Fibroblast of upper back skin (primary cell): Measurements from ENCODE around the gene LOXL3.
"Not testable (repeated sequence)": the region's sequence is repeated elsewhere in the genome, so short reads cannot be mapped to it uniquely, and the experiment has no call there.

ENCODE experiments used
- DNase-seq: peaks from one replicate; pipeline ENCODE4 v3.0.0-alpha.2; 2013

Gene LOXL3

DNA sequence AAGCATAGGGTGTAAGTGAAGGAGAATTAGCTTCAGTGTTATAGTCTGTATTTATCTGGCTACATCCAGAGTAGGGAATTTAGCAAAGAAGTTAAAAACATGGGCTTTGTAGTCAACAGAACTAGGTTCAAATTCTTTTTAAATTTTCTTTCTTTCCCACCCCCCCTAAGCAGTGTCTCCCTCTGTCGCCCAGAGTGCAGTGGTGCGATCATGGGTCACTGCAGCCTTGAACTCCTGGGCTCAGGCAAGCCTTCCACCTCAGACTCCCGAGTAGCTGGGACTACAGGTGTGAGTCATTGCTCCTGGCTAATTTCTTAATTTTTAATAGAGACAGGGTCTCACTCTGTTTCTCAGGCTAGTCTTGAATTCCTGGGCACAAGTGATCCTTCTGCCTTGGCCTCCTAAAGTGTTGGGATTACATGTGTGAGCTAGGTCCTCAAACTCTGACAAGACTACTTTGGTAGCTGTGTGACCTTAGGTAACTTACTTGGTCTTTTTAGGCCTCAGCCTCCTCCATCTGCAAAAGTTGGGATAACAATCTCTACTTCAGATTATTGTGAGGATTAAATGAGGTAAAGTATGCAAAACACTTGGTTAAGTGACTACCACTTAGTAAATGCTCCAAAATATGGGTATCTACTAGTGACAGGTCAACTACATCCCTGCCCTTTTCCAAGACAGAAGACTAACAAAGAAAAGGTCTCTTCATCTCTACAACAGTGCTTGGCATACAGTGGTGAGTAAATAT, 18.6 kb upstream of the LOXL3 start:
- no peak for DNase-seq

DNA sequence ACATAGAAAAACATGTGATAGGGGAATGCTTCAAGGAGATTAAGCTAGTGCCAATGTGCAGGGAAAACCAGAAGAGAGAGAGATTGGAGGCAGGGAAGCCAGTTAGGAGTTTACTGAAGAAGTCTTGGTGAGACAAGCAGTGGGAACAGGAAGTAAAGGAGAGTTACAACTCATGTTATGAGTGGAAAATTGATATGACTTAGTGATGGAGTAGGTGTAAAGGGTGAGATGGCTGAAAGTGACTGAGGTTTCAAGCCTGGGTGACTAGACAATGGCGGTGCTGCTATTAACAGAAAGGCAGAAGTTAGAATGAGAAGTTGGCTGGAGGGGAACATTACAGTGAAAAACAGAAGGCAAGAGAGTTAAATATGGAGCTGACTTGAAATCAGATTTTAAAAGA, 17.3 kb upstream of the LOXL3 start:
- DNase-seq, result no peak

DNA sequence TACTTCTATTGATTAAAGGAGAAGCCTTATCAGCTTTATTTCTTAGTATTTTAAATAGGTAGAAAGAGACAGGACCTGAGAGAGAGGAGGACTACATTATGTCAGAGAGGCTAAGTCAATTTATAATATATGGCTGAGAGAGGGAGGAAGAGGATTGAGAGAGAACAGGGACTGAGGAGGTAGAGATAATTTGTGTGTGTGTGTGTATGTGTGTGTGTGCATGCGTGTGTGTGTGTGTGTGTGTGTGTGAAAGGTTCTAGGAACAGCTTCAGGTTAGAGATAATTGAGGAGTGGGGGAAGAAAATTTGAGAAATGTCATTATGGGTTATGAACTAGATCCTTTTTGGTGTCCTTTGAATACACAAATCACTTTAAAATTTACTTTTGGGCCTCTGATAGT, 15.9 kb upstream of the LOXL3 start:
- DNase-seq, result no peak

DNA sequence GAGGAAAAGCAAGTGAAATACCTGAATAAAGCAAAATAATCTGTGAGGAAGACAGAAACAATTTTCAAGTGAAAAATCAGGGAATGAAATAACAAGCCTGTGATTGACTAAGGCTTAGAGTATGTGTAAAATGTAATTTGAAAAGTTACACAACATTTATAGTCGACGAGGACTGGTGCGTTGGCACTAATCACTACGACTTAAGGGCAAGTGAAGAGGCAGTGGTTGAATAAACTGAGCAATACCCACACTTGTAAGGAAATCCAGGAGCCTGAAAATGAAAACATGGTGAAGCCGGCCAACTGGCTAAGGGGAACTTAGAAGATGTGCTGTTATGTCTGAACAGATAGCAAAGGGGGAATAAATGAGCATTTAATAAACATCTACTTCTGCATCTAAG, 14.1 kb upstream of the LOXL3 start:
- peak; percentile 84 for DNase-seq

DNA sequence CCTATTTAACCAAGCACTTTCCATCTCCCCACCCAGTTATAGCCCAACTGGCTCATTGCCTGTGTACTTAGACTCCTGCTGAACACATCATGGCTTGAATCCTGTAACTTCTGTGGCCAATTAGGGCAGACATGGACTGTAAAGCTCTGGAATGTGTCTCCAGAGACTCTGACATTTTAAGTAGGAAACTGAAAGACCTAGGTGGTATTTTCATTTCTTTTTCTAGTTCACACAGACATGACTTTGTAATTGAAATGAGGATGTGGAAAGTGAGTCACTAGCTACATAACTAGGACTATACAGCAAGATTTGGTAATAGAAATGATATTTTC, 13.0 kb upstream of the LOXL3 start:
- DNase-seq, result peak; percentile 99

DNA sequence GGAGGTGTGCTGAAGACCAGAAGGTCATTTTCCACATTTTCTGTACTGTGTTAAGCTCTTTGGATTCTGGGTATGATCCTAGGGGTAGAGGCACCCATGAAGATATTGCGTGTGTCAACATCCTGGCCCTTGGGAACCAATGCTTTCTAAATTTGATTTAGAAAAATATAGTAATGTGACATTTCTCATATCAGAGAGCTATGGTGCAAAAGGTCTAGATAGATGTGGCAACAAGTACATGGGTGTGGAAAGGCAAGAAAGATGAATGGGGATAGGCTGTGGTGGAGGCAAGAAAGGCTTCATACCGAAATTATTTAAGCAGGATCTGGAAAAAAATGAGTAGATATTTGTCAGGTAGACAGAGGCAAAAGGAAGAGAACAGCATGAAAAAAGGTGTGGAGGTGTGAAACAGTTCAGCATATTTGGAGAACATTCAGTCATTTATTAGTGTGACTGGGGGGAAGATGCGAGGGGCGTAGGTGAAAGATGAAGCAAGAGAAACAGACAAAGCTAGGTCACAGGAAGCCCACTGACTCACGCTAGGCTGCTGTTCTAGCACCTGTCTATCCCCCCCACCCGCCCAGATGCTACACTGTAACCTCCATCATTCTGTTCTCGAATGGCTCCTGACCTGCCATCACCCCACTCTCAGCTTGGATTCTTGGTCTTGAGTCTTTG, 12.5 kb upstream of the LOXL3 start:
- DNase-seq, result no peak

DNA sequence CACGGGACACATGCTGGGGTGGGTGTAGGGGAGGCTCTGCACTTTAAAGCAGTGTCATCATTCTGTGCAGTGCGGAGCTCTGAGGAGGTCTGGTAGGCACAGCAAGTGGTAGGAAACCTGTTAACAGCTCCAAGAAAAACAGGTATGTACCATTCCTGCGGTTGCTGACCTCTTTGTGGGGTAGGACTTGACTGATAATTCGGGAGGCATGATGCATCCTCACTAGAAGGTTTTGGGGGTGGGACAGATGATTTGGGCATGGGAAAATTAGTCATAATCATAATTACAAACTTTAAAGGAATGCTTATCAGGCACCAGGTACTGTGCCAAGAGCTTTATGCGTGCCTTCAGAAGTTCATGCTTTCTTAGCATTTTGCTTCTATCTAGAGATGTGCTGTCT, 10.5 kb upstream of the LOXL3 start:
- peak; percentile 77 for DNase-seq

DNA sequence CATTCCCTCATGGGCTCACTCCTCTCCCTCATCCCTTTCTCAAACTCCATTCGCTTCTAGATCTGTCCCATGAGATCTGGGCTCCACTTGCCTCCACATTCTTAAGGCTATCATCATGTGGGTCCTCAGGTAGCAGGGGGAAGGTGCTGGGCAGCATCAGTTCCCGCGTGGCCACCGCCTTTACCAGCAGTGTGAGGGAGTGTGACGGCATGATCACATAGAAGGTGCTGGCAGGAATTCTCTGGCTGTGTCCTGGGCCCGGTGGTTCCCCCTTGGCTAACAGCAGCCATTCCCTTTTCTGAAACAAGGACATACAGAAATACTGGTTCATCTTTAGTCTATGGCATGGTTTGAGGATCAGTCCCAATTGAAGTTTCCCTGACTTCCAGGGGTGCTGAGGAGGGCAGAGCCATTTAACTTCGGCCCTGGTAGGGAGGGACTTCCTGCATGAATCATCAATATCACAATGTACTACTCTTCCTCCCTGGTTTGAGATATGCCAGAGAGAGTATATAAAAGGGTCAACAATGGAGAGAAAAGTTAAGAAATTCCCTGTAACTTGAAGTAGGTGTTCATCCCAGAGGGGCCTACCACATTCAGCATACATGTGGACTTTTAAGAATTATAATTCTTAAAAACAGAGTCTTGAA, 8.5 kb upstream of the LOXL3 start:
- DNase-seq, result no peak

DNA sequence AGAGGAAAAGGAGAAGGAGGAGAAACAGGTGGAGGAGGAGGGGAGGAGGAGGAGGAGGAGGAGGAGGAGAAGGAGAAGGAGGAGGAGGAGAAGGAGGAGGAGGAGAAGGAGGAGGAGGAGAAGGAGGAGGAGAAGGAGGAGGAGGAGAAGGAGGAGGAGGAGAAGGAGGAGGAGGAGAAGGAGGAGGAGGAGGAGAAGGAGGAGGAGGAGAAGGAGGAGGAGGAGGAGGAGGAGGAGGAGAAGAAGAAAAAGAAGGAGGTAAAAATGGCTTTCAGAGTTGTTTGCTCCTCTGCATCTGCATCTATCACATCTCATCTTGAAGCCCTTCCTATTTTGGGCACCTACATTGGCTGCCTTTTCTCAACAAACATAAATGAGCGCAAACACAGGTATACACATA, 7.3 kb upstream of the LOXL3 start:
- not testable (repeated sequence) for DNase-seq

DNA sequence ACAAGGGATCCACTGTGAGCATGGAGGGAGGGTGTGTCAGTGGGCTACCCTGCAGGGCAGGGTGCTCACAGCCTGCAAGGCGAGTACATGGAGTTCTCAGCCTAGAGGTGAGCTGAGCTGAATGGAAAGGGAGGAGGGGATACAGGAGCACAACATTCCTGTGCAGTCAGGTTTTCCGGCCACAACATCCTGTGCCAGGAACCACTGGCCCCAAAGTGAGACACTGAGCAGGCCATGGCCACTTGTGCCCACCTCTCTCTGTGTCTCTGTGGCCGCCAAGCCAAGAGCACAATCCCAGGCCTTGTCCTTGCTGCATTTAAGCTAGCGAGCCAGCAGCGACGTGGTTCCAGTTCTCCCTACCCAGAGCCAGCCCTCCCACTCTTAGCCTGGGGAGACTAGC, 6.8 kb upstream of the LOXL3 start:
- no peak for DNase-seq

DNA sequence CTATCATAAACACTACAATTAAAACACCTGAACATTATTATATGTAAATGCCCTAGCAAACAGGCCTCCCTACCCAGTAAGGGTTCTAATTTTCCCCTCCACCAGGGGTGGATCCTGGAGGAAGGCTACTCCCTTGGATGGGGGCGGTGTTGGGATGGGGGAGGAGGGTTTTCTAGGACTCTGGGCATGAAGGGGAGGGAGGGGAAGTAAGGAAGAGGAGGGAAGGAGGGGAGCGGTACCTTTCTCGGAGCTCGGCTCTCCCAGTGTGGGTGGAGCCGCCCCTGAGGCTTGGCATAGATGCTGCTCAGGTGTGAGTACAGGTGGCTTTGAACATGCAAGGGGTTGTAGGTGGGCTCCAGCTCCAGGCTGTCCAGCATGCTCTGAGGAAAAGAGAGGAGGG, 6.2 kb upstream of the LOXL3 start:
- no peak for DNase-seq

DNA sequence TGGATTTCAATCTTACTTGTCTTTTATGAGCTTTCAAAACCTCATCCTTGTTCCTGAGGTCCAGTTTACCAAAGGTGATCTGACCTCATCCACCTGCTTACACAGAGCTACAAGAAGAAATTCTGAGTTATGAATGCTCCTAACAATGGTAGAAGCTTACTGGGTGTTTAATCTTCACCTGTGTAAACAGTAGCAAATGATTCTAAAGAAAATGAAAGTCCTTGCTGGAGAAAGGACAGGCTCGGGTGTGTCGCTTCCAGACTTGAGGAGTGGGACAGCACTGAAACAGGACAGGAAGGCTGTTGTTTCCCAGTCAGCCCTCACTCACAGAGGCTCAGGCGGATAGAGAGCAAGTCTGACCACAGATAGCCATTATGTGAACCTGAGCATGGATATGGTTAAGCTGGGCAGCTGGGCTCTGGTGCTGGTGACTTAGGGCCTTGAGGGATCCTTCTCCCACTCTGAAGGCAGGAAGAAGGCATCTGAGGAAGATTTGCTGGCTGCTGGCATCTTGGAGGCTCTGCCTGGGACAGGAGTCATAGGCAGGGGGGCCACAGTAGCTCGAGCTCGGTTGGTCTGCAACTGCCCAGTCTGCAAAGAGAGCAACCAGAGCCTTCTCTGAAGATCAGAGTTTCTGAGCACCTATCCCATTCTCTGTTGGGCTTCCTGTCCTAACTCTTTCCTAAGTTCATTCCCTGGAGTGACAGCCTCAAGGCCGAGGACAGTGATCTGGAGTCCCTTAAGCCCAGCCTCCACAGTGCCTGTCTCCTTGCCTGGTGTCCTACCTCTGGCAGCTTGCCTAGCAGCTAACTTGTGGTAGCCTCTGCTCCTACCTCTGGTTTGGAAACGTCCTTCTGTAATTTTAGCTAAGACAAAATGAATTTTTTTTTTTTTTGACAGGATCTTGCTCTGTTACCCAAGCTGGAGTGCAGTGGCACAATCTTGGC, 4.8 kb upstream of the LOXL3 start:
- no peak for DNase-seq

DNA sequence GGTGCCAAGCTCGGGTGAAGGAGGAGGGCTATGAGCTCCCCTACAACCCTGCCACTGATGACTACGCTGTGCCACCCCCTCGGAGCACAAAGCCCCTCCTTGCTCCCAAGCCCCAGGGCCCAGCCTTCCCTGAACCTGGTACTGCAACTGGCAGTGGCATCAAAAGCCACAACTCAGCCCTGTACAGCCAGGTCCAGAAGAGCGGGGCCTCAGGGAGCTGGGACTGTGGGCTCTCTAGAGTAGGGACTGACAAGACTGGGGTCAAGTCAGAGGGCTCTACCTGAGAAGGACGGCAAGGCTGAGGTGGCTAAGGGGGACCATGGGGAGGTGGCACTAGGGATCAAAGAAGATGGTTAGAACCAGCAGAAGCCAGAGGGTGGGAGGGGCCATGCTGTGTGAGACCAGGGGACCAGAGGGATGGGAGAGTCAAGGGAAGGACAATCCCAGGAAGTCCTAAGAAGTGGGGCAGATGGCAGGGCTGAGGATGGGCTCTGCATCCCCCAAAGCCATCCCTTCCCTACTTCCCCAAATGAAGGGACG, 3.2 kb upstream of the LOXL3 start:
- DNase-seq, result no peak

DNA sequence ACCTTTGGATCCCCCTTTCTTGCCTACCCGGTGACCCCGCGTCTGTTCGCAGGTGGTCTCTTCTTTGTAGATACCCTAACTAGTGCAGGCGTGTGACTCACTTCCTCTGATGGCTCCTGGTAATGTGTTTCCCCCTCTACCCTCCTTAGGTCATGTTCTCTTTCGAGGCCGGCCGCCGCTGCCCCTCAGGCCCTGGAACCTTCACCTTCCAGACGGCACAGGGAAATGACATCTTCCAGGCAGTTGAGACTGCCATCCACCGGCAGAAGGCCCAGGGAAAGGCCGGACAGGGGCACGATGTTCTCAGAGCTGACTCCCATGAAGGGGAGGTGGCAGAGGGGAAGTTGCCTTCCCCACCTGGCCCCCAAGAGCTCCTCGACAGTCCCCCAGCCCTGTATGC, 2.4 kb upstream of the LOXL3 start:
- no peak for DNase-seq

DNA sequence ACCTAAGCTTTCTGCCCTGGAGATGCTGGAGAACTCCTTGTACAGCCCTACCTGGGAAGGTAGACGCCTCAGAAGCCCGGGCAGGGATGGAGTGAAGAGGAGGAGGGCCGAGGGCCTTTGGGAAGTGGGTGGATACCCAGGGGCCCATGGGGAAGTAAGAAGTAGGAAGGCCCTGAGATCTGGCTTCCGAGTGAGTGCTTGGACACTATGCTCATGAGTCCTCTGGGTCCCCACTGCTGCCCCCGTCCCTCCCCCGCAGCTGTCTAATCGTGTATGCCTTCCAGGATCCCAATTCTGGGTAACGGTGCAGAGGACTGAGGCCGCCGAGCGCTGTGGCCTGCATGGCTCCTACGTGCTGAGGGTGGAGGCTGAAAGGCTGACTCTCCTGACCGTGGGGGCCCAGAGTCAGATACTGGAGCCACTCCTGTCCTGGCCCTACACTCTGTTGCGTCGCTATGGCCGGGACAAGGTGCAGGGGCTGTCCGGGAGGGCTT, 1.9 kb upstream of the LOXL3 start:
- DNase-seq, result no peak

DNA sequence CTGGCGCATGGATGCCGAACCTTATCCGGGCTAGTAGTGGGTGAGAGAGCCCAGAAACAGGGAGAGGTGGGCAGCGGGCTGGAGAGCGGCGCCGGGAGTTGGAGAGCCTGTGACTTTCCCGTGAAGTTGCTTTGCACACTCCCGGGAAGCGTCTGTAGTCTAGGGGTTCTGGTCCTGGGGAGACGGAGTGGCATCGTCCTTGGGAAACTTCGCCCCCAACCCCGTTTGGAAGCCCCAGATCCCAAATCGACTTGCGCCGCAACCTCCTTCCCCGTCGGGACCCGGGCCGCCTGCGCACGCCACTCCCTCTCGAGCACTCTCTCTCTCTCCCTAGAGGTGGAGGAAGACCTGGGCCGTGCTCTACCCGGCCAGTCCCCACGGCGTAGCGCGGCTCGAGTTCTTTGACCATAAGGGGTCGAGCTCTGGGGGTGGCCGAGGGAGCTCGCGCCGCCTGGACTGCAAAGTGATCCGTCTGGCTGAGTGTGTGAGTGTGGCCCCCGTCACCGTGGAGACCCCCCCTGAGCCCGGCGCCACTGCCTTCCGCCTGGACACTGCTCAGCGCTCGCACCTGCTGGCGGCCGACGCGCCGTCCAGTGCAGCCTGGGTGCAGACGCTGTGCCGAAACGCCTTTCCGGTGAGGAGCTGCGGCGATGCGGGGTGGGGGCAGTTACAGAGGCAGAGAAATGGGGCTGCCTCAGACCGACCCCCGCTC, 1.2 kb upstream of the LOXL3 start:
- DNase-seq, result no peak

DNA sequence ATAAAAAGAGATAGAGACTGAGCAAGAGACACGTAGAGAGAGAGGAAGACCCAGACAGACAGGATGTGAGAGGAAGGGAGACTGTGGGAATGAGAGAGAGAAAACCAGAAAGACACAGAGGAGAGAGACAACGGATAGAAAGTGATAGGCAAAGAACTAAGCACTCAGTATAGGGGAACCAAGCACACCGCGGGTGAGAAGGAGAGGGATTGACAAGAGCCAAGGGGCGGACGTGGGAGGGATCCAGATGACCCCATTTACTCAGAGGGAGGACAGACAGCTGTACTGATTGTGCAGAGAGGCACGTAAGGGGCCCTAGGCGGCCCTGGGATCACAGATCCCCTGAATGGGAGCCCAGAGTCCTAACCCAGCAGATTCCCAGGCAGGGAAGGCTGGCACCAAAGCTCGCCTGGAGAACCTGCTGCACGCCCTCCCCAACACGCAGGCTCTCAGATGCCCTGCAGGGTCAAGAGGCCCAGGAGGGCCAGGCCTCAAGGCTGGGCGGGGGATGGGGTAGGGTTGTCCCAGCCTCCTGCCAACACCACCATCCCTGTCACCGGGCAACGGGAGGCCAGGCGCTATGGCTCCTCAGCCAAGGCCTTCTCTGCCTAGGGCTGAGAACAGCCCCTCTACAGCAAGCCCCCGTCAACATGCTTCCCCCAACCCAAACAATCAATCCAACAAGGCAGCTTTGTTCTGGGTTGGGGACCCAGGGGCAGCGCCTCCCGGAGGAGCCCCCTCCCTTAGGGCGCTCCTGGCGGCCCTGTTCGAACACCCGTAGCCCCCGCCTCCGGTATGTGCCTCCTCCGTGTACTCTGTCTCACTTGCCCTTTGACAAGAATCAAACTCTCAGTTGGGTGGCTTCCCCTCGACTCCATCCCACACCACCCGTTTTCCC, 579 bp downstream of the LOXL3 start:
- DNase-seq, result no peak

DNA sequence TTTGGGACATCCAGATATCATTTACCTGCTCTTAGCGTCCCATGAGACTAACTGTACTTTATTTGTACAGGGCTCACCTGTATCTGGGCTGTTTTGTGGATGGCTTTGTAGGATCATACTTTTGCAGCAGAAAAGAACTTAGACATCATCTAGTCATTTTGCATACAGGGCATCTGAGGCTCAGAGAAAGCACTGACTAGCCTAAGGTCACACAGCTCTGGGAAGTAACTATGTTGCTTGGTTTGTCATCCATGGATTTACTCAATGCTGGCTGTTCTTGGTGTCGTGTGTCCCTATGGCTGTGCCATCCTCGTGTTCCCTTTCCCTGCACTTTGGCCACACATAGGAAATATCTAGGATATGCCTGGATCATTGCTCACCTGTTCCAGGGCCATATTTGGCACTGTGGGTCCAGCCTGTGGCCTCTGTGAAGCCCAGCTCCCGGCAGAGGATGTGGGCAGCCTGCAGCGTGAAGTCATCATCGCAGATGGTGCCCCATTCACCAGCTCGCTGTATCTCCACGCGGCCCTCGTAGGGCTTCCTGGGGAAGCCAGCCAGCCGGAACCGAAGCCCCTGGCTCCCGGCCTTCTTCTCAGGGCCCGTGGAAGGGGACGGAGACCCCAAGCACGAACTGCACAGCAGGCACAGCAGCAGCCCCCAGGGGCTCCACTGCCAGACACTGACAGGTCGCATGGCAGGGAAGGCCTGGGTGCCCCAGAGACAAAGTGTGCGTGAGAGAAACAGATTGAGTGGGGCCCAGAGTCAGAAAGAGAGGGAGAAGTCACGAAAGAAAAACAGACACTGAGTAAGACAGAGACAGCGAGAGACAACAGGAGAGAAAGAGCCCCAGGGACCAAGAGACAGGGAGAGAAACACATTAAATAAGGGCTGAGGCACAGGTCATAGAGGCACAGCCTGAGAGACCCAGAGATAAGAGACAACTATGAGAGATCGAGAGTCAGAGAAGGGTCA, 1.5 kb downstream of the LOXL3 start:
- no peak for DNase-seq

DNA sequence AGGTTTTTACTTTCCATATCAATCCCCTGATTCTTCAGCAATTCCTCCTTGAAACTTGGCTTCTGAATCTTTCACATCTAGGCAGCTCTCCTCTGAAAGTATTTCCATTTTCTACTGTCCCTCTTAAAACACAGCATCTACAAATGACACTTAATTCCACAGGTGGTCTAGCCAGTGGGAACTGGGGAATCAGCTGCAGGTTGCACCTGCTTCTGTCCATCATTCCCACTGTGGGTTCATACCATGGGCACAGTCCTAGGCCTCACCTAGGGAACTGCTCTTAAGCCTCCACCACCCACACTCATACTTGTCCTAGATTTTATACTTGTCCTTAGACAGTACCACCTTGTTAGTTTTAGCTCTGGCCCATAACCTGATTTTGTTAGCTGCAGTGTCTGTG, 2.2 kb downstream of the LOXL3 start:
- DNase-seq, result no peak

DNA sequence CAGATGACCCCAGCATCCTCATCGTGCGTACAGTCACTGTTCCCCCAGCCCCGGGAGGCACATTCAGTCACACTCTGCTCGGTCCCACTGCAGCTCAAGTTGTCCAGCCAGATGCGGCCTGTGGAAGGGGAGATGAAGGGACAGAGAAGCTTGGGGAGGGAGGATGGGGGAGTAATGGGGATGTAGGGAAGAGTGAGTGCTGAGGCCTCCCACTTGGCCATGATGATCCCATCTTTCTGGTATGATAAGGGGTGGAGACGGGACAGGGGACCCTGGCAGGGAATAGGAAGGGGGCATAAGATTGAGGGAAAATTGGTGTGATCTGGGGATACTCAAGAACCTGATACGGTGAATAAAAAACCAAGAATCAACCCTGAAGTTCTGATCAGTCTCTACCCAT, 3.5 kb downstream of the LOXL3 start:
- no peak for DNase-seq
